Astrocyte of the spinal cord (primary cell): ENCODE measurements around the gene ST6GALNAC5.

Experiments used
- DNase-seq: peaks from one replicate; pipeline ENCODE4 v3.0.0; 2011; ENCODE audit warnings: low read depth, low spot score
- H3K4me3 ChIP-seq: 2 replicates; pipeline ENCODE4 v1.5.1; 2011; ENCODE audit warnings: low read depth, mild to moderate bottlenecking, low read length, moderate library complexity
- in situ Hi-C: cut with HindIII; loops from 2 replicates; pipeline ENCODE4 v1.10.0; 2017; ENCODE audit warnings: low sequenced_read_pairs
- TF ChIP-seq, protein P1 (sequence below): IDR thresholded peaks from 2 replicates; pipeline ENCODE4 v1.5.1; 2012; ENCODE audit warnings: low read depth, mild to moderate bottlenecking, low read length, inconsistent platforms

ST6GALNAC5 gene

GRCh38 chr1:76864383-76864782 is 2.9 kb upstream of the ST6GALNAC5 start:
- no peak for DNase-seq
- no peak overlapping the region for H3K4me3 ChIP-seq
- in situ Hi-C loops, result no loop called here
- TF ChIP-seq, protein P1, sequence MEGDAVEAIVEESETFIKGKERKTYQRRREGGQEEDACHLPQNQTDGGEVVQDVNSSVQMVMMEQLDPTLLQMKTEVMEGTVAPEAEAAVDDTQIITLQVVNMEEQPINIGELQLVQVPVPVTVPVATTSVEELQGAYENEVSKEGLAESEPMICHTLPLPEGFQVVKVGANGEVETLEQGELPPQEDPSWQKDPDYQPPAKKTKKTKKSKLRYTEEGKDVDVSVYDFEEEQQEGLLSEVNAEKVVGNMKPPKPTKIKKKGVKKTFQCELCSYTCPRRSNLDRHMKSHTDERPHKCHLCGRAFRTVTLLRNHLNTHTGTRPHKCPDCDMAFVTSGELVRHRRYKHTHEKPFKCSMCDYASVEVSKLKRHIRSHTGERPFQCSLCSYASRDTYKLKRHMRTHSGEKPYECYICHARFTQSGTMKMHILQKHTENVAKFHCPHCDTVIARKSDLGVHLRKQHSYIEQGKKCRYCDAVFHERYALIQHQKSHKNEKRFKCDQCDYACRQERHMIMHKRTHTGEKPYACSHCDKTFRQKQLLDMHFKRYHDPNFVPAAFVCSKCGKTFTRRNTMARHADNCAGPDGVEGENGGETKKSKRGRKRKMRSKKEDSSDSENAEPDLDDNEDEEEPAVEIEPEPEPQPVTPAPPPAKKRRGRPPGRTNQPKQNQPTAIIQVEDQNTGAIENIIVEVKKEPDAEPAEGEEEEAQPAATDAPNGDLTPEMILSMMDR, result no peak

GRCh38 chr1:76865696-76866286 is 1.5 kb upstream of the ST6GALNAC5 start:
- TF ChIP-seq, protein P1, result no peak
- DNase-seq, result no peak
- in situ Hi-C loops, result no loop called here
- H3K4me3 ChIP-seq, result no peak overlapping the region

DNA sequence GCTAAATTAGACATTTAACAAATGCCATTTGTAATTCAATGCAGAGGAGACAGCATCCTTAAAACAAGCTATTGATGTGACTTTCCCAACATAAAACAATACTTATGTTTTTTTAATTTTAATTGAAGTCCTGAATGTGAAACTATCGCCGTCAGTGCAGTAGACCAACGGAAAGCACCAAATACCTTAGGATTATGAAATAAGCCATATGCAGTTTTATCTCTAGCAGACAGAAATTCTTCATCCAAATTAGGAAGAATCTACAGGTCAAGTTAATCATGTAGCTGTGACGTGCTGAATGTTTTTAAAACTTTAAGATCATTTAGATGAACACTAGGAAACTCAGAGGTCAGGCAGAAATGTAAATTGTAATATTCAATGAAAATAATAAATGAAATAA is 714 bp upstream of the ST6GALNAC5 start:
- in situ Hi-C loops, result no loop called here
- TF ChIP-seq, protein P1, result no peak
- no peak for DNase-seq
- no peak overlapping the region for H3K4me3 ChIP-seq

DNA sequence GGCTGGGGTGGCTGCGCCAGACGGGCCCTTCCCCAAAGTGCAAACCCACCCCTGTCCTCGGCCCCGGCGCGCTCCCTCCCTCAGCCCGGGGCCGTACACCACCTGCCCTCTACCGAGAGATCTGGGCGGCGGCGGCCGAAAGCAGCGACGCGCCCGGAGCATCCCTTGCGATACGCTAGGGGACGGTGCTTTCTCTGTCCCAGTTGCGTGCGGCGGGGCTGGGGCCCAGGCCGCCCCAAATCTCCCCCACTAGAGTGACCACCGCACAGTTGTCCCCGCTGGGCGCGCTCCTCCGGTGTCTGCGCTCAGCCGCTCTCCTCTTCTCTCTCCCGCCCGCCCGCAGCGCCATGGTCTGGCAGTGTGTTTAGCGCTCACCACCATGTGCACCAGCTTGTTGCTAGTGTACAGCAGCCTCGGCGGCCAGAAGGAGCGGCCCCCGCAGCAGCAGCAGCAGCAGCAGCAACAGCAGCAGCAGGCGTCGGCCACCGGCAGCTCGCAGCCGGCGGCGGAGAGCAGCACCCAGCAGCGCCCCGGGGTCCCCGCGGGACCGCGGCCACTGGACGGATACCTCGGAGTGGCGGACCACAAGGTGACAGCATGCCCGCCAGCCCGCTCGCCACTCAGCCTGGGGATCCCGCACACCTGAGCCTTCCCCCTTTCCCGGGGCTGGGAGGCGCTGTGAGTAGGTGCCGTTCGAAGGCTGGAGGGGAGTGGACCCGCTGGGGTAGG is 1.0 kb downstream of the ST6GALNAC5 start:
- in situ Hi-C loops, result no loop called here
- peak; percentile 43 for DNase-seq
- TF ChIP-seq, protein P1, result peak; percentile 36
- peak overlapping the region; percentile 51 for H3K4me3 ChIP-seq

DNA sequence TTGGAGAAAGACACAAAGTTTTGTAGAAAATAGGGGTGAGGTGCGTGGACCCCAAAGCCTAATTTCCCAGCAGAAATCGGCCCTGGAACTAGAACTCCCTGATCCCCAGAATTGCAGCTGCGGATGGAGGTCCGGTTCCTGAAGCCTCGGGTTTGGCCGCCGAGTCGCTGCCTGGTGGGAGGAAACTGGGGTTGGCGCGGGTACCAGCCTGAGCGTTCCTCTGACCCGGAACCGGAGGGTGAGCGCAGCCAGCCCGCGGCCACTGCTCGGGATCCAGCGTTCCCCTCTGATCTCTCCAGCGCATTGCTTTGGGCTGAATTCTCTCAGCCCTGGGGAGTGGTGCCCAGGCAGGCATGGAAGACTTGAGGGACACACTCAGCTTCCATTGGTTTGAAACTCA is 1.6 kb downstream of the ST6GALNAC5 start:
- peak overlapping the region; percentile 6 for H3K4me3 ChIP-seq
- TF ChIP-seq, protein P1, result no peak
- DNase-seq, result no peak
- in situ Hi-C loops, result no loop called here

GRCh38 chr1:76870037-76870436 is 2.8 kb downstream of the ST6GALNAC5 start:
- in situ Hi-C loops, result no loop called here
- TF ChIP-seq, protein P1, result no peak
- H3K4me3 ChIP-seq, result no peak overlapping the region
- DNase-seq, result no peak
